Karpas-422 (cell line): ENCODE results near the gene DNAJB6. TPM values are rescaled to one million over a fixed set of nuclear protein-coding genes. Genes with fewer than 3 reads are reported as not detected.

ENCODE experiments used
- DNase-seq: peaks from one replicate; pipeline ENCODE4 v3.0.0-alpha.2; 2015
- H2AFZ ChIP-seq: fragments of 200-600 bp; sonication (generic); 2 replicates; pipeline ENCODE4 v1.6.1; 2014; ENCODE audit warnings: antibody characterized with exemption, low read length, mixed read lengths
- H3K27ac ChIP-seq: fragments of 200-600 bp; sonication (generic); 2 replicates; pipeline ENCODE4 v1.5.1; 2014; ENCODE audit warnings: mild to moderate bottlenecking, low read length, moderate library complexity
- H3K27me3 ChIP-seq: fragments of 200-600 bp; sonication (generic); 2 replicates; pipeline ENCODE4 v1.6.1; 2014; ENCODE audit warnings: low read length, mixed read lengths
- H3K36me3 ChIP-seq: fragments of 200-600 bp; sonication (generic); 2 replicates; pipeline ENCODE4 v1.6.1; 2014; ENCODE audit warnings: low read length, mixed read lengths; ENCODE audit not compliant: insufficient read depth
- H3K4me1 ChIP-seq: fragments of 200-600 bp; sonication (generic); 2 replicates; pipeline ENCODE4 v1.6.1; 2014; ENCODE audit warnings: mild to moderate bottlenecking, low read length, mixed read lengths
- H3K4me2 ChIP-seq: fragments of 200-600 bp; sonication (generic); 2 replicates; pipeline ENCODE4 v1.6.1; 2014; ENCODE audit warnings: low read length, low read depth, mild to moderate bottlenecking; ENCODE audit not compliant: poor library complexity, severe bottlenecking
- H3K4me3 ChIP-seq: fragments of 200-600 bp; sonication (generic); 2 replicates; pipeline ENCODE4 v1.5.1; 2014; ENCODE audit warnings: mild to moderate bottlenecking, antibody characterized with exemption, low read length, mixed read lengths
- H3K79me2 ChIP-seq: fragments of 200-600 bp; sonication (generic); 2 replicates; pipeline ENCODE4 v1.6.1; 2014; ENCODE audit warnings: mild to moderate bottlenecking, low read length, mixed read lengths
- H3K9ac ChIP-seq: fragments of 200-600 bp; sonication (generic); 2 replicates; pipeline ENCODE4 v1.6.0; 2014; ENCODE audit warnings: low read length
- H3K9me2 ChIP-seq: fragments of 200-600 bp; sonication (generic), shearing (Covaris generic); replicated peaks from 2 replicates; pipeline ENCODE4 v1.6.0; 2014; ENCODE audit warnings: mild to moderate bottlenecking, low read length, moderate library complexity; ENCODE audit not compliant: insufficient read depth
- H3K9me3 ChIP-seq: fragments of 300-700, 200-600 bp; sonication (generic); 2 replicates; pipeline ENCODE4 v1.6.1; 2014; ENCODE audit warnings: low read length, mixed read lengths
- H4K20me1 ChIP-seq: fragments of 200-600 bp; sonication (generic); 2 replicates; pipeline ENCODE4 v1.6.1; 2014; ENCODE audit warnings: mild to moderate bottlenecking, antibody characterized with exemption, low read length, low read depth; ENCODE audit not compliant: insufficient read depth
- total RNA-seq: library from RNA; depleted of rRNA; stranded (reverse); fragments of >200 nt; shearing (Covaris generic); gene quantifications from 2 replicates; pipeline ENCODE4 v1.2.3, GENCODE V29; 2014; ENCODE audit warnings: low replicate concordance

The DNAJB6 gene
- total RNA-seq, 1 experiment from 2014 or later: 54.5 TPM

DNA sequence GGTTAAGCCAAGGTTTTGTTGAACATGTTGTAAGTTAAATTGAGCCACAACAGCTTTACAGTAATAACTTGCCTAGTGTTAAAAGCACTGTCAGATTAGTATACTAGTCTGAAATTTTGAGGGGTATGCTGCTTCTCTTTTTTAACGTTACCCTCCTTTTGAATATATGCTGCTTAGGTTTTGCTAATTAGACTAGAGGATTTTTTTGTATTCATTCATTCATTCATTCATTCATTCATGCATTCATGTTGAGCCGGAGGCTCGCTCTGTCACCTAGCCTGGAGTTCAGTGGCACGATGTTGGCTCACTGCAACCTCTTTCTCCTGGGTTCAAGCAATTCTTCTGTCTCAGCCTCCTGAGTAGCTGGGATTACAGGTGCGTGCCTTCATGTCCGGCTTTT, 24.7 kb downstream of the DNAJB6 start:
- peaks cover 46% of the 10 kb centered on the region for H3K36me3 ChIP-seq
- H3K9me2 ChIP-seq: no peaks in the 10 kb centered on the region
- peaks cover 35% of the 10 kb centered on the region for H4K20me1 ChIP-seq
- H3K9me3 ChIP-seq: no peaks in the 10 kb centered on the region
- peaks cover 95% of the 10 kb centered on the region for H3K79me2 ChIP-seq
- H3K27me3 ChIP-seq: no peaks in the 10 kb centered on the region
- H3K4me3 ChIP-seq: no peak overlapping the region
- no peak overlapping the region for H2AFZ ChIP-seq
- DNase-seq: no peak
- no peaks in the 10 kb centered on the region for H3K4me1 ChIP-seq
- H3K4me2 ChIP-seq: no peak overlapping the region
- H3K9ac ChIP-seq: no peak overlapping the region
- H3K27ac ChIP-seq: no peak overlapping the region

DNA sequence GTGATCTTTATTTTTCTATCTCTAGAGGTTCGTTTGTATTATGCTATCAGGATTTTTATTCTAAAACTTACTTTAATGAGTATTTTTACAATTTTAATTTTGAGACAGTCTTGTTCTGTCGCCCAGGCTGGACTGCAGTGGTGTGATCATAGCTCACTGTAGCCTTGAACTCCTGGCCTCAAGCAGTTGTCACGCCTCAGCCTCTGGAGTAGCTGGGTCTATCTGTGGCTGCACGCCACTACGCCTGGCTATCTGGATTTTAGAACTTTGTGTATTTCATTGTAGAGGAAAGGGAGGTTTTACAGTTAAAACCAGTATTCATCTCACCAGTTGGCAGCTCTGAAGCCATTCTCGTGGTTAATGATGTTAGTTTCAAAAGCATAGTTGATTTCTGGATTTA, 25.9 kb downstream of the DNAJB6 start:
- Histone ChIP-seq H3K27me3 (no peaks in the 10 kb centered on the region), H3K79me2 (peaks cover 88% of the 10 kb centered on the region), H3K36me3 (peaks cover 56% of the 10 kb centered on the region)

GRCh38 chr7:157366722-157367121, 29.9 kb downstream of the DNAJB6 start:
- Histone ChIP-seq H3K9me3 (no peaks in the 10 kb centered on the region), H3K9ac (no peak overlapping the region), H3K27me3 (no peaks in the 10 kb centered on the region), H3K4me2 (no peak overlapping the region), H3K9me2 (no peaks in the 10 kb centered on the region), H3K36me3 (peaks cover 64% of the 10 kb centered on the region), H3K4me3 (no peak overlapping the region), H3K27ac (no peak overlapping the region), H2AFZ (no peak overlapping the region), H4K20me1 (peaks cover 25% of the 10 kb centered on the region), H3K79me2 (peaks cover 75% of the 10 kb centered on the region), H3K4me1 (no peaks in the 10 kb centered on the region)
- DNase-seq: no peak

More for the DNA sequence above, 25.9 kb downstream of the DNAJB6 start:
- no peaks in the 10 kb centered on the region for H3K4me1 ChIP-seq
- DNase-seq: no peak
- H3K4me3 ChIP-seq: no peak overlapping the region
- H4K20me1 ChIP-seq: peaks cover 32% of the 10 kb centered on the region
- no peak overlapping the region for H2AFZ ChIP-seq
- H3K27ac ChIP-seq: no peak overlapping the region
- H3K9me3 ChIP-seq: no peaks in the 10 kb centered on the region
- no peak overlapping the region for H3K9ac ChIP-seq
- H3K4me2 ChIP-seq: no peak overlapping the region
- H3K9me2 ChIP-seq: no peaks in the 10 kb centered on the region

GRCh38 chr7:157368955-157369354, 32.2 kb downstream of the DNAJB6 start:
- DNase-seq: no peak
- Histone ChIP-seq H3K4me3 (no peak overlapping the region), H3K4me2 (no peak overlapping the region), H3K9me2 (no peaks in the 10 kb centered on the region), H3K4me1 (no peaks in the 10 kb centered on the region), H3K9me3 (no peaks in the 10 kb centered on the region), H4K20me1 (peaks cover 22% of the 10 kb centered on the region), H3K79me2 (peaks cover 75% of the 10 kb centered on the region), H2AFZ (no peak overlapping the region), H3K36me3 (peaks cover 57% of the 10 kb centered on the region), H3K27me3 (no peaks in the 10 kb centered on the region), H3K9ac (no peak overlapping the region), H3K27ac (no peak overlapping the region)

DNA sequence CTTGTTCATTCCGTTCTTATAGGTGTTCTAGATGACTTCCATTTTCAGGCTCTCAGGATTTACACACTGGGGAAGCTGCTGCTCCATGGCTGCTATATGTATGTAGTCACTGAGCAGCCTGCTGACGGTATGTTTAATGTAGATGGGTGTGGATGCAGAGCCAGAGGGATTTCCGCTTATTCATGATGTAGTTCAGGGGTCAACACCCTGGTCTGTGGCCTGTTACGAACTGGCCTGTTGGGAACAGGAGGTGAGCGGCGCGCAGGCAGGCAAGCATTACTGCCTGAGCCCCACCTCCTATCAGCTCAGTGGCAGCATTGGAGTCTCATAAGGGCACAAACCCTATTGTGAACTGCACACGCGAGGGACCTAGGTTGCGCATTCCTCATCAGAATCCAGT, 33.9 kb downstream of the DNAJB6 start:
- H3K27ac ChIP-seq: no peak overlapping the region
- H4K20me1 ChIP-seq: peaks cover 9% of the 10 kb centered on the region
- peaks cover 76% of the 10 kb centered on the region for H3K79me2 ChIP-seq

DNA sequence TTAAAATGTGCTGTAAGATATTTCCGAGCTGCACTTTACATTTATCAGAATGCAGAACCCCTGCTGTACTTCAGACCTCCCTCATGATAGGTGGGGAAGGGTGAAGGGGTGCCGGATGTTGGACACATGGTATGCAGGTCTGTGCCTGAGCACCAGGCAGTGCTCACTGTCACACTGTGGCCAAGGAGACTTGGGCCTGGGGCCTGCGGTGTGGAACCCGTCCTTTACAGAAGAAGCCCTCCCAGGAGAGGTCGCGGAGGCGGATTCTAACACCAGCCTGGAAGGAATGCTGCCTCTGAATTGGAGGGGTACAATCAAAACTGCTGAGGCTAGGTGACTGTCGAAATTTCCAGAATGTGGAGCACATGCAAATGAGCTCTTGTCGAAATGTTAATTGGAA, 34.5 kb downstream of the DNAJB6 start:
- Histone ChIP-seq H4K20me1 (peaks cover 9% of the 10 kb centered on the region), H3K9me3 (no peaks in the 10 kb centered on the region), H3K36me3 (peaks cover 42% of the 10 kb centered on the region), H3K9me2 (no peaks in the 10 kb centered on the region), H3K27ac (no peak overlapping the region), H3K4me2 (no peak overlapping the region), H3K4me1 (no peaks in the 10 kb centered on the region), H3K27me3 (no peaks in the 10 kb centered on the region), H2AFZ (no peak overlapping the region), H3K79me2 (peaks cover 79% of the 10 kb centered on the region), H3K4me3 (no peak overlapping the region), H3K9ac (no peak overlapping the region)
- no peak for DNase-seq

More for the DNA sequence above, 33.9 kb downstream of the DNAJB6 start:
- no peaks in the 10 kb centered on the region for H3K27me3 ChIP-seq
- no peak overlapping the region for H3K4me2 ChIP-seq
- H2AFZ ChIP-seq: no peak overlapping the region
- H3K4me3 ChIP-seq: no peak overlapping the region
- no peak overlapping the region for H3K9ac ChIP-seq
- H3K36me3 ChIP-seq: peaks cover 45% of the 10 kb centered on the region
- DNase-seq: no peak
- H3K9me3 ChIP-seq: no peaks in the 10 kb centered on the region
- no peaks in the 10 kb centered on the region for H3K9me2 ChIP-seq
- no peaks in the 10 kb centered on the region for H3K4me1 ChIP-seq

DNA sequence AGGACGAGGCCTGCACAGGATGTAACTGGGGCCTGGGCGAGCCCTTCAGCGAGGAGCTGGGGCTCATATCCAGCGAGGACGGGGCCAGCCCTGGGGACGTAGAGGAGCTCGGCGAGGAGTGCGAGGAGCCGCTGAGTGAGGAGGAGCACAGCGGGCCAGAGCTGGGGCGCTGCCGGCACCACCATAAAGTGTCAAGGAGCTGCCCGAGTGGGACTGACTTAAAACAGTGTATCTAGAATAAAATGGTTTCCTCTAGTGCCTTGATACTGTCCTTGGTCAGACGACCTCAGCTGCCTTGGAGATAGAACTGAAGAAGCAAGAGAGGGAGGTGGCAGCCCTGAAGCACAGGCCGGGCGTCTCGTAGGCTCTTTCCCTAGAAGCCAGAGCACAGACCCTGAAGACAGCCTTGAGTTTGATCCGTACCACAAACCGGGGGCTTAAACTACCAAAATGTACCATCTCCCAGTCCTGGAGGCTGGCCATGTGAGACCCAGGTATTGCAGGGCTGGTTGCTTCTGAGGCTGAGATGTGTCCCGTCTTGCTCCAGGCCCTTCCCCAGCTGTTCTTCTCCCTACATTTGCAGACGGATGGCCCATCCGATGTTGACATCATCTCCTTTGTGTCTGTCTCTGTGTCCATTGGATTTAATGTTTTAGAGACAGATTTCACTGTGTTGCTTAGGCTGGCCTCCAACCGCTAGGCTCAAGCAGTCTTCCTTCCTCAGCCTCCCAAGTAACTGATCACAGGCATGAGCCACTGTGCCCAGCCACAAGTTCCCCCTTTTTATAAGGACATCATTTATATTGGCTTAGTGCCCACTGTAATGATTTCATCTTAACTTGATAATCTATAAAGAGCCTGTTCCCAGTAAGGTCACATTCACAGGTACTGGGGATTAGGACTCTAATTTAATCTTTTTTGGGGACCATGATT, 35.8 kb downstream of the DNAJB6 start:
- no peak for DNase-seq
- Histone ChIP-seq H3K9me2 (no peaks in the 10 kb centered on the region), H3K4me2 (no peak overlapping the region), H3K27ac (no peak overlapping the region), H3K36me3 (peaks cover 33% of the 10 kb centered on the region), H4K20me1 (peaks cover 9% of the 10 kb centered on the region), H3K79me2 (peaks cover 84% of the 10 kb centered on the region), H3K9ac (no peak overlapping the region), H3K9me3 (no peaks in the 10 kb centered on the region), H3K27me3 (no peaks in the 10 kb centered on the region), H3K4me1 (no peaks in the 10 kb centered on the region), H2AFZ (no peak overlapping the region), H3K4me3 (no peak overlapping the region)

DNA sequence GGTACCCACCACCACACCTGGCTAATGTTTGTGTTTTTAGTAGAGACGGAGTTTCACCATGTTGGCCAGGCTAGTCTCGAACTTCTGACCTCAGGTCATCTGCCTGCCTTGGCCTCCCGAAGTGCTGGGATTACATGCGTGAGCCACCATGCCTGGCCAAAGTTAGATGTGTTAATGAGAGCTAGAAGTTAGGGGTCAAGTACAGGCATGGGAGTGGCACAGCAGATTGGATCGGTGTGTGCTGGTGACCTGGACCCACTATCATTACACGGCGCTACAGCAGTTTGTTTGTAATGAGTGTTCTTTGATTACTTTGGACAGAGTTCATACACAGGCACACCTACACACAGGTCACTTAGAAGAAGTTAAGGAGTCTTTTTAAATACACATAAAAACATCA, 36.7 kb downstream of the DNAJB6 start:
- Histone ChIP-seq H3K27me3 (no peaks in the 10 kb centered on the region), H3K79me2 (peaks cover 93% of the 10 kb centered on the region), H3K4me3 (no peak overlapping the region), H2AFZ (no peak overlapping the region), H3K9me2 (no peaks in the 10 kb centered on the region), H3K4me1 (no peaks in the 10 kb centered on the region), H4K20me1 (peaks cover 8% of the 10 kb centered on the region), H3K27ac (no peak overlapping the region), H3K36me3 (peaks cover 24% of the 10 kb centered on the region), H3K9me3 (no peaks in the 10 kb centered on the region), H3K4me2 (no peak overlapping the region), H3K9ac (no peak overlapping the region)
- DNase-seq: no peak
